ENCODE measurements around the gene ZNF263. TPM values are rescaled to one million over a fixed set of nuclear protein-coding genes. Genes with fewer than 3 reads are reported as not detected.

The ZNF263 gene
- total and polyA plus RNA-seq, 7 donors, result 9.7 to 51.3 (median 27.5) TPM

DNA sequence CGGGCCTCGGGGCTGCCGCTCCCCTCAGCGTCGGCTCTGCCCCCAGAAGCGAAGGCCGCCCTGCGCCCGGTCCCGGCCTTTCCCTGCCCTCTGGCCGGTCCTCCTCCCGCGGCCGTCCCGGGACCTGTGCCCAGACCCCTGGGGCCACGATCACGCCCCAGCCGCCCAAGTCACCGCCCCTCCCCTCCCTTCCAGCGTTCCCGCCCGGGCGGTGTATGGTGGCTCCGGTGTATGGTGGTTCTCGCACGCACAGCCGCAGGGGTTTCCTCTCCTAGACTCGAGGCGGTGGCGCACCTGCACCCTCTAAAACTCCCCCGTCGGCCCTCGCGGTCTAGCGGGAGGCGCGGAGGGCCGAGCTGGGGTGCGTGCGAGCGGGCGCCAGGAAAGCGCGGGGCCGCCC, 11.9 kb downstream of the ZNF263 start:
- intact Hi-C loops (cut with DNase I), result no loop called here
- no peak for TF ChIP-seq CTCF (IDR thresholded peaks at IDR 0.05)
- no peak for TF ChIP-seq POLR2AphosphoS5 (IDR thresholded peaks at IDR 0.05)
- TF ChIP-seq POLR2A (IDR thresholded peaks at IDR 0.05), result no peak
- TF ChIP-seq EP300 (IDR thresholded peaks at IDR 0.05), result no peak
- Histone ChIP-seq H3K36me3 (peaks cover 13 to 42% (median 28%) of the 10 kb centered on the region in 4 donors), H3K27me3 (no peaks in the 10 kb centered on the region), H3K4me3 (peak overlapping the region in 1 of 4 donors; percentile 23), H3K27ac (peak overlapping the region in 1 of 4 donors; percentile 21), H3K9me3 (peaks cover 14 to 55% (median 30%) of the 10 kb centered on the region in 4 donors), H3K4me1 (peaks cover 0 to 30% (median 0%) of the 10 kb centered on the region in 4 donors)
- 49 to 81% methylated on average over 45 of the region's 45 CpGs for WGBS, 2 donors
- no peak for DNase-seq

- H3K36me3 ChIP-seq, result peaks cover 7 to 42% (median 22%) of the 10 kb centered on the region in 4 donors
- 76 to 89% methylated on average over 13 of the region's 13 CpGs for WGBS, 2 donors
- no peak overlapping the region for H3K4me3 ChIP-seq
Observed at GRCh38 chr16:3295783-3296182, 12.5 kb downstream of the ZNF263 start.

GRCh38 chr16:3304370-3304769, 21.1 kb downstream of the ZNF263 start:
- peak overlapping the region in 3 of 4 donors; percentile 89 to 94 (median 90) for H3K27ac ChIP-seq

More at GRCh38 chr16:3295783-3296182, 12.5 kb downstream of the ZNF263 start:
- Histone ChIP-seq H3K9me3 (peaks cover 10 to 53% (median 24%) of the 10 kb centered on the region in 4 donors), H3K27ac (no peak overlapping the region), H3K4me1 (peaks cover 0 to 30% (median 0%) of the 10 kb centered on the region in 4 donors), H3K27me3 (no peaks in the 10 kb centered on the region)
- TF ChIP-seq EP300 (IDR thresholded peaks at IDR 0.05) (no peak), CTCF (IDR thresholded peaks at IDR 0.05) (no peak), POLR2AphosphoS5 (IDR thresholded peaks at IDR 0.05) (no peak)
- intact Hi-C loops (cut with DNase I), result no loop called here
- DNase-seq, result no peak

DNA sequence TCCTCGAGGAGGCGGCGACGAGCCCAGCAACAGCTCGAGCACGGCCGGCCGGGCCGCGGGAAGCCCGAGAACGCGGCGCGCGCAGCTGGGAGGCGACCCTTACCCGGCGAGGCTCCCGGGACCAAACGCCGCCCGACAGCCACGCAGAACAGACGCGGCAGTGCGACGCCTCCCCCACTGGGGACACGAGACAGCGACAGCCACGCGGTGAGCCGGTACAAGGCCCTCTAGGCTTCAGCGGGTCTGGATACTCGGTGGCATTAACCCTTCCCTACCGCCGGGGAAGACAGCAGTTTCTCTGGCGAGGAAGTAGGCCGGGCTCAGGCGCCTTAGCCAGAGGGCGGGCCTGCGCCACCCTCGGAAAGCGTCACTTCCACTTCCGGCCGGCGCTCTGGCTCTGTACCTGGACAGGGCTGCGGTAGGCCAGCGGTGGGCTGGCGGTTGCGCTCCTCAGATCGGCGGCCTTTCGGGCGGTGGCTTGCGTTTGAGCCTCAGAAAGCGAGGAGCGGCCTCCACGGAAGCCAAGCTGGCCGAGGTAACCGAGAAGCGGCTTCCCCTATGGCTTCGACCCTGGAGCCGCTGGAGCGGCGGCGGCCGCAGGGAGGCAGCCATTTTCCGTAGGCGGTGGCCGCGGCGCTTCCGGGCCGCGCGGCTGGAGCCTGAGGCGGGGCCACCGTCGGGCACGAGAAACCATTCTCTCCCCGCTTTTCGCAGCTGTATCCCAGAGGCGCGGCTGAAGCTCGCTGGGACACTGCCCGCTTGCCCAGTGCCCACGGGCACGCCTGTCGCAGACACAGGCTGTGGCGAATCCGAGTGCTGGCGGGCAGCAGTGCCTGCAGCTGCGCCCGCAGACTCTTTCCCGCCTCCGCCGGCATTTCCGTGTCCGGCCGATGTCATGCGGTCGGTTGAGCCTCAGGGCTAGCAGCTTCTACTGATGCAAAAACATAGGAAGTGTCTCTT, 22.1 kb downstream of the ZNF263 start, which contains the start of the genes TIGD7 and ZNF75A:
TIGD7 (minus strand) TSS at position 322 of the 960 bp plus-strand sequence. CDS start 4,816 bp downstream, outside the sequence.
ZNF75A (plus strand) TSS at position 389 of the 960 bp plus-strand sequence. CDS start 2,932 bp downstream, outside the sequence.
- 2 to 8% methylated on average over 103 of the region's 103 CpGs for WGBS, 2 donors
- peak within 1 kb of the TSS; percentile 89 to 94 (median 92) for H3K27ac ChIP-seq
- intact Hi-C loops (cut with DNase I), result loop anchor here (1.0 to 5.0 kb wide), 7 partner anchors 22 to 307 kb away; partner anchors contain the start of genes SLX4, ZNF174, ZNF200 and ZNF263
- TF ChIP-seq POLR2AphosphoS5 (IDR thresholded peaks at IDR 0.05) (peak; percentile 89 to 98 (median 96)), EP300 (IDR thresholded peaks at IDR 0.05) (no peak), POLR2A (IDR thresholded peaks at IDR 0.05) (peak; percentile 80 to 85), CTCF (IDR thresholded peaks at IDR 0.05) (peak in 1 of 4 experiments; percentile 10)
- peaks cover 0 to 37% (median 3%) of the 10 kb centered on the region in 4 donors for H3K9me3 ChIP-seq
- peaks cover 0 to 35% (median 14%) of the 10 kb centered on the region in 4 donors for H3K4me1 ChIP-seq
- H3K4me3 ChIP-seq, result peak within 1 kb of the TSS; percentile 61 to 84 (median 67)
- H3K36me3 ChIP-seq, result peaks cover 11 to 33% (median 18%) of the 10 kb centered on the region in 4 donors
- DNase-seq, result peak; percentile 93
- H3K27me3 ChIP-seq, result no peaks in the 10 kb centered on the region

More at GRCh38 chr16:3304370-3304769, 21.1 kb downstream of the ZNF263 start:
- peaks cover 0 to 35% (median 14%) of the 10 kb centered on the region in 4 donors for H3K4me1 ChIP-seq
- TF ChIP-seq POLR2A (IDR thresholded peaks at IDR 0.05) (no peak), EP300 (IDR thresholded peaks at IDR 0.05) (no peak), POLR2AphosphoS5 (IDR thresholded peaks at IDR 0.05) (no peak), CTCF (IDR thresholded peaks at IDR 0.05) (no peak)
- peak overlapping the region; percentile 61 to 84 (median 67) for H3K4me3 ChIP-seq
- H3K36me3 ChIP-seq, result peaks cover 11 to 35% (median 14%) of the 10 kb centered on the region in 4 donors
- DNase-seq, result no peak
- WGBS, 2 donors, result 81 to 85% methylated on average over 4 of the region's 4 CpGs
- no peaks in the 10 kb centered on the region for H3K27me3 ChIP-seq
- intact Hi-C loops (cut with DNase I), result loop anchor here (2.0 kb wide), 1 partner anchor 42 kb away; no protein-coding TSS in a partner anchor
- H3K9me3 ChIP-seq, result peaks cover 0 to 39% (median 3%) of the 10 kb centered on the region in 4 donors
